ENCODE data around the gene SLC22A7. TPM values are rescaled to one million over a fixed set of nuclear protein-coding genes. Genes with fewer than 3 reads are reported as not detected.

The SLC22A7 gene
- total and polyA plus RNA-seq, 2 of the 8 experiments (the other 6 are each of a cell fraction or from before 2014, with no cell fraction given) = not detected

GRCh38 chr6:43254846-43255245 is 43.2 kb upstream of the SLC22A7 start:
- no peaks in the 10 kb centered on the region for H3K36me3 ChIP-seq (ENCODE audit: control insufficient read depth in 2 of 4, insufficient read depth in 4 of 4, low read length in 3 of 4)
- H3K56ac ChIP-seq (replicated peaks; ENCODE audit: insufficient read length, low read depth, low read length) = no peak overlapping the region
- H2AFZ ChIP-seq (ENCODE audit: low read length) = no peak overlapping the region
- FAIRE-seq (no peak), DNase-seq (ENCODE audit: low read depth in 1 of 2, low spot score in 2 of 2) (no peak)
- H3K9ac ChIP-seq (replicated peaks in 1 of 4; ENCODE audit: extremely low read depth in 1 of 4, low read depth in 3 of 4, low read length in 3 of 4) = no peak overlapping the region
- H2BK120ac ChIP-seq (replicated peaks; ENCODE audit: low read depth, low read length) = no peak overlapping the region
- H2AK5ac ChIP-seq (ENCODE audit: low read depth, low read length) = no peak overlapping the region
- H2BK15ac ChIP-seq (ENCODE audit: low read length) = no peak overlapping the region
- no peaks in the 10 kb centered on the region; a peak in 1 of 7 replicates for H3K27me3 ChIP-seq (replicated peaks in 1 of 4; ENCODE audit: control insufficient read depth in 3 of 4, extremely low read depth in 1 of 4, insufficient read depth in 3 of 4, low read length in 3 of 4)
- H3K4ac ChIP-seq (replicated peaks; ENCODE audit: insufficient read length, low read depth, low read length) = no peak overlapping the region
- no peak overlapping the region for H3K23ac ChIP-seq (ENCODE audit: insufficient read length)
- H4K20me1 ChIP-seq (replicated peaks in 1 of 2; ENCODE audit: control insufficient read depth in 1 of 2, insufficient read depth in 2 of 2, low read length in 2 of 2) = no peaks in the 10 kb centered on the region
- H2BK20ac ChIP-seq (ENCODE audit: low read length) = no peak overlapping the region
- peaks cover 0 to 4% (median 0%) of the 10 kb centered on the region in 4 experiments; a peak in 2 of 7 replicates for H3K4me1 ChIP-seq (replicated peaks in 1 of 4; ENCODE audit: control insufficient read depth in 3 of 4, insufficient read depth in 4 of 4, low read length in 3 of 4)
- H2BK12ac ChIP-seq (ENCODE audit: low read depth, low read length) = no peak overlapping the region
- H4K5ac ChIP-seq (ENCODE audit: insufficient read length, low read depth, low read length) = no peak overlapping the region
- ChIA-PET CTCF (ENCODE audit: partially characterized antibody) (interaction anchor here (1.0 to 3.1 kb wide), 7 partner anchors 8 to 253 kb away, joined by 3 to 17 read pairs (median 4); partner anchors contain the start of gene CRIP3), POLR2A (ENCODE audit: partially characterized antibody) (interaction anchor here (1.4 kb wide), 1 partner anchor 31 kb away, joined by 4 read pairs; no protein-coding TSS in a partner anchor)
- H3K79me2 ChIP-seq (ENCODE audit: control insufficient read depth in 1 of 2, insufficient read depth in 2 of 2, low read length in 2 of 2) = no peaks in the 10 kb centered on the region
- H3K14ac ChIP-seq (ENCODE audit: insufficient read length) = no peak overlapping the region
- 82% methylated on average over 11 of the region's 11 CpGs; no CpG with 5 or more reads in 1 of the 2 experiments for WGBS, 2 experiments (ENCODE audit: extremely low coverage in 1 of 2, insufficient coverage in 1 of 2, insufficient read length in 1 of 2, insufficient replicate concordance in 2 of 2, low coverage in 1 of 2, low lambda C conversion rate in 2 of 2, missing lambda C conversion rate in 1 of 2)
- no peaks in the 10 kb centered on the region for H3K79me1 ChIP-seq (ENCODE audit: low read depth, low read length)
- no peak overlapping the region for H4K8ac ChIP-seq (ENCODE audit: extremely low read depth, insufficient read depth, low read length)
- H3K27ac ChIP-seq (ENCODE audit: low read depth, low read length) = no peak overlapping the region
- no peak overlapping the region for H2BK5ac ChIP-seq (ENCODE audit: low read depth, low read length)
- H3K9me3 ChIP-seq (ENCODE audit: insufficient read depth in 2 of 2, low read depth in 1 of 2, low read length in 1 of 2) = no peaks in the 10 kb centered on the region
- H3K4me2 ChIP-seq (ENCODE audit: insufficient read depth in 1 of 2, low read depth in 2 of 2, low read length in 2 of 2) = no peak overlapping the region
- H4K91ac ChIP-seq (replicated peaks; ENCODE audit: insufficient read length, low read length) = no peak overlapping the region
- no peak overlapping the region for H3K18ac ChIP-seq (ENCODE audit: extremely low read depth, low read length)
- no peak overlapping the region for H3K4me3 ChIP-seq (ENCODE audit: extremely low read depth in 1 of 4, insufficient read depth in 2 of 4, low read depth in 3 of 4, low read length in 4 of 4)
- H3K23me2 ChIP-seq (ENCODE audit: low read depth, low read length) = no peaks in the 10 kb centered on the region
- TF ChIP-seq SRF (IDR thresholded peaks at IDR 0.05; ENCODE audit: low read depth, low read length) (no peak), ATF2 (IDR thresholded peaks at IDR 0.05; ENCODE audit: low read length) (no peak), HDAC6 (IDR thresholded peaks at IDR 0.05; ENCODE audit: low read depth, low read length) (no peak), HDAC2 (IDR thresholded peaks at IDR 0.05; ENCODE audit: borderline replicate concordance in 1 of 2, low read depth in 2 of 2, low read length in 2 of 2) (no peak), SIRT6 (IDR thresholded peaks at IDR 0.05; ENCODE audit: low read length) (no peak), JUND (IDR thresholded peaks at IDR 0.05; ENCODE audit: low read length) (no peak), CEBPB (IDR thresholded peaks at IDR 0.05; ENCODE audit: low read depth, low read length) (no peak), EGR1 (IDR thresholded peaks at IDR 0.05; ENCODE audit: borderline replicate concordance, low read depth, low read length) (no peak), BACH1 (IDR thresholded peaks at IDR 0.05; ENCODE audit: low read length) (no peak), SIX5 (IDR thresholded peaks at IDR 0.05; ENCODE audit: low read depth, low read length) (no peak), TAF1 (IDR thresholded peaks at IDR 0.05; ENCODE audit: low read depth, low read length) (no peak), USF2 (IDR thresholded peaks at IDR 0.05; ENCODE audit: low read length) (no peak)
